Neuronal stem cell (in vitro differentiated cells): ENCODE results near the gene HDGF.

Source experiments
- DNase-seq: peaks from one replicate; pipeline ENCODE4 v3.0.0-alpha.2; 2013; ENCODE audit warnings: low spot score
- H2AFZ ChIP-seq: one replicate; pipeline ENCODE4 v1.6.1; 2013; ENCODE audit warnings: mild to moderate bottlenecking, low read length, inconsistent platforms
- H2AK5ac ChIP-seq: 2 replicates; pipeline ENCODE4 v1.6.1; 2013; ENCODE audit warnings: low read depth, mild to moderate bottlenecking, inconsistent platforms, low read length, moderate library complexity, mixed read lengths
- H2BK120ac ChIP-seq: 2 replicates; pipeline ENCODE4 v1.6.1; 2013; ENCODE audit warnings: low read depth, mild to moderate bottlenecking, inconsistent platforms, low read length, moderate library complexity, mixed read lengths
- H2BK12ac ChIP-seq: one replicate; pipeline ENCODE4 v1.6.1; 2013; ENCODE audit warnings: low read length, inconsistent platforms
- H2BK15ac ChIP-seq: 2 replicates; pipeline ENCODE4 v1.6.1; 2013; ENCODE audit warnings: mild to moderate bottlenecking, low read length, inconsistent platforms, mixed read lengths
- H2BK5ac ChIP-seq: one replicate; pipeline ENCODE4 v1.6.1; 2013; ENCODE audit warnings: inconsistent platforms, mild to moderate bottlenecking, low read length, moderate library complexity
- H3K14ac ChIP-seq: one replicate; pipeline ENCODE4 v1.6.1; 2013; ENCODE audit warnings: low read length, inconsistent platforms
- H3K18ac ChIP-seq: 2 replicates; pipeline ENCODE4 v1.6.1; 2013; ENCODE audit warnings: low read length, inconsistent platforms
- H3K23ac ChIP-seq: 2 replicates; pipeline ENCODE4 v1.6.1; 2013; ENCODE audit warnings: low read depth, mild to moderate bottlenecking, mixed read lengths, low read length, inconsistent platforms; ENCODE audit not compliant: poor library complexity
- H3K27ac ChIP-seq: replicated peaks from 3 replicates; pipeline ENCODE4 v1.5.1; 2013; ENCODE audit warnings: low read length, inconsistent platforms
- H3K27me3 ChIP-seq, 3 experiments: 2 replicates each; pipeline ENCODE4 v1.6.1; 2013; ENCODE audit warnings: low read length in 3 of 3, mild to moderate bottlenecking in 2 of 3, inconsistent platforms in 1 of 3, low read depth in 1 of 3, mixed read lengths in 1 of 3, moderate library complexity in 1 of 3; ENCODE audit not compliant: control insufficient read depth in 3 of 3, insufficient read depth in 3 of 3
- H3K36me3 ChIP-seq, 2 donors: replicated peaks in 1 of 2; 2 replicates each; pipeline ENCODE4 v1.6.1; 2013; ENCODE audit warnings: low read length in 2 of 2; ENCODE audit not compliant: control insufficient read depth in 2 of 2, insufficient read depth in 2 of 2
- H3K4ac ChIP-seq: 2 replicates; pipeline ENCODE4 v1.6.1; 2013; ENCODE audit warnings: inconsistent platforms, mild to moderate bottlenecking, low read length, moderate library complexity
- H3K4me1 ChIP-seq, 2 donors: 1 replicate in 1 of 2; 2 replicates in 1 of 2; pipeline ENCODE4 v1.6.1; 2013; ENCODE audit warnings: low read length in 2 of 2, low read depth in 1 of 2; ENCODE audit not compliant: control insufficient read depth in 2 of 2, insufficient read depth in 1 of 2
- H3K4me2 ChIP-seq: one replicate; pipeline ENCODE4 v1.6.1; 2013; ENCODE audit warnings: mild to moderate bottlenecking, low read length, inconsistent platforms; ENCODE audit not compliant: insufficient read depth, poor library complexity, severe bottlenecking
- H3K4me3 ChIP-seq, 2 donors: 2 replicates each; pipeline ENCODE4 v1.5.1; 2013; ENCODE audit warnings: low read length in 2 of 2, mild to moderate bottlenecking in 2 of 2, inconsistent platforms in 1 of 2, moderate library complexity in 1 of 2
- H3K79me1 ChIP-seq: one replicate; pipeline ENCODE4 v1.6.1; 2013; ENCODE audit warnings: low read depth, mild to moderate bottlenecking, inconsistent platforms, low read length, moderate library complexity
- H3K9ac ChIP-seq: one replicate; pipeline ENCODE4 v1.6.1; 2013; ENCODE audit warnings: mild to moderate bottlenecking, low read depth, low read length, inconsistent platforms; ENCODE audit not compliant: poor library complexity
- H3K9me3 ChIP-seq, 2 donors: replicated peaks in 1 of 2; 2 replicates each; pipeline versions ENCODE3 to v1.6.1; 2013; ENCODE audit warnings: low read length in 2 of 2, mild to moderate bottlenecking in 2 of 2, inconsistent platforms in 1 of 2, low read depth in 1 of 2, mixed read lengths in 1 of 2, moderate library complexity in 1 of 2; ENCODE audit not compliant: control insufficient read depth in 2 of 2, insufficient read depth in 1 of 2
- H4K8ac ChIP-seq: one replicate; pipeline ENCODE4 v1.6.1; 2013; ENCODE audit warnings: low read depth, mild to moderate bottlenecking, inconsistent platforms, low read length, moderate library complexity
- H4K91ac ChIP-seq: one replicate; pipeline ENCODE4 v1.6.1; 2013; ENCODE audit warnings: low read length, low read depth, mild to moderate bottlenecking, inconsistent platforms; ENCODE audit not compliant: poor library complexity
- WGBS, 2 donors: extraction: QIAGEN DNeasy Blood & Tissue Kit; methylation state at CpG; one replicate each; pipeline ENCODE4 v1.1.7; 2013; ENCODE audit warnings: missing lambda C conversion rate in 2 of 2, mixed read lengths in 1 of 2; ENCODE audit not compliant: insufficient read length in 2 of 2, insufficient replicate concordance in 1 of 2; ENCODE audit errors: extremely low coverage in 2 of 2; 5-methylcytosine and 5-hydroxymethylcytosine counted together

The HDGF gene

DNA sequence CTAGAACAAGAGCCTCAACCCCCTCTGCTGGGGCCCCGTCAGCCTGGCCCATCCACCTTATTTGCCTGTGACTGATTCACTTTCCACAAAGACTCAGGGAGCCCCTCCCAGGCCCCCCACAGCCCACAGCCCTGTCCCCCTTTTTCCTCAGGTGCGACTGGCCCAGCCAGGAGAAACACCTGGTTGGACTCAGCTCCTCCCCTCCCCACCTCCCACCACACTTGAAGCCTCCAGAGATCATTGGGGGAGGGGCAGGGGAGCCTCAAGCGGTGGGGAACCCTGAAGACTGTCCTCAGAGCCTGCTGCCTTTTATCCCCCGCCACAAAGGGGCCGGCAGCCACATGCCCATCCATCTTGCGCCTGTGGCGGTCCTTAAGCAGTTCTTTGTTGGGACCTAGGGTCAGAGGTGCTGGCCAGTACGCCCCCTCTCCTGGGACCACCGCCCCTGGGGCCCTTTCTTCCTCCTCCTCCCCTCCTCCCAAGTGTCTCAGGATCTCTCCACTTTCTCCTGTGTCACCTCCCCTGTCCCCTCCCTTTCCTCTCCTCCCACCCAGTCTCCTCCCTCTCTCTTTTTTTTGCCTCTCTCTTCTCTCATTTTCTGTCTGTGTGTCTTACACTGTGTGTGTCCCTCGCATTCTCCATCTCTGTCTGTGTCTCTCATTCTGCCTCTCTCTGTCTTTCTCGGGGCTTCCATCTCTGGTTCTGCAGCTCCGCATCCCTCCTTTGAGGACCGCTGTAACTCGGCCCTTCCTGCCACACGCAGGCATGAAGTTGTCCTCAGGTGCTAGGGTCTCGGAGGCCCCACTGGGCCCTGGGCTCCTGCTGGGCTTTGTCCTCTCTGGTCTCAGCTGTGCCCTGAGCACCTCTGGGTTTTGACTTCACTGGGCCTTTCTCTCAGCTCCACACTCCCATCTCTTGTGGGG lies 58.3 kb downstream of the HDGF start:
- peak overlapping the region; percentile 51 for H3K4me2 ChIP-seq
- no peak overlapping the region for H3K4ac ChIP-seq
- H2BK120ac ChIP-seq, result peak overlapping the region; percentile 98
- H2AFZ ChIP-seq, result peak overlapping the region; percentile 67
- no peak overlapping the region for H3K14ac ChIP-seq
- no CpG with 5 or more reads among the region's 16 CpGs for WGBS, 2 donors
- H2BK12ac ChIP-seq, result peak overlapping the region; percentile 80
- no peak overlapping the region for H3K23ac ChIP-seq
- peaks cover 0 to 3% of the 10 kb centered on the region in 2 donors for H3K36me3 ChIP-seq
- peaks cover 47 to 56% of the 10 kb centered on the region in 2 donors for H3K4me1 ChIP-seq
- no peaks in the 10 kb centered on the region for H3K9me3 ChIP-seq
- peak overlapping the region; percentile 66 for H4K91ac ChIP-seq
- peak overlapping the region; percentile 86 for H3K18ac ChIP-seq
- H2BK5ac ChIP-seq, result peak overlapping the region; percentile 63
- no peak overlapping the region for H4K8ac ChIP-seq
- peak overlapping the region; percentile 38 for H3K9ac ChIP-seq
- no peaks in the 10 kb centered on the region for H3K79me1 ChIP-seq
- peak overlapping the region; percentile 71 for H3K27ac ChIP-seq
- H3K4me3 ChIP-seq, result no peak overlapping the region
- H2AK5ac ChIP-seq, result peak overlapping the region; percentile 99
- peak; percentile 81 for DNase-seq
- H2BK15ac ChIP-seq, result peak overlapping the region; percentile 92
- peaks cover 0 to 18% (median 0%) of the 10 kb centered on the region in 3 experiments for H3K27me3 ChIP-seq

DNA sequence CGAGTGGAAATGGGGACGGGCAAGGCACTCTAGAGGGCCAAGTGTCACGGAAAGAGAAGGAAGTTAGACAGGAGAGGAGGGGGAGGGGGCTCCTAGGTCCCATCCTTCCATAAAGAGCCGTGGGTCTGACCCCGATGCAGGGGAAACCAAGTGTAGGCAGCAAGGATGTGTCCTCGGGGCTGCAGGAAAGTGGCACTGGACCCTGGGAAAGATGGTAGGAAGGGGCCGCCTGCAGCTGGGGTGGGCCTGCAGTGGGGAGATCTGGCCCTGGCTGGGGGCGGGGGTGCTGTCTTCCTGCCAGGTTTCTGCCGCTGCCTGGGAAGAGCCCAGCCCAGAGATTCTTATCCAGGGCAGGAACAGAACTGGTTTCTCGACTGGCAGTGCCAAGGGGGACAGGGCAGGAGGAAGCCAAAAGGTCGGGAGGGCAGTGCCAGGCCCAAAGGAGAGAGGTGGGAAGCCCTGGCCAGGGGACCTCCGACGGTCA lies 59.0 kb downstream of the HDGF start:
- peak overlapping the region; percentile 80 for H3K4ac ChIP-seq
- peak overlapping the region; percentile 71 for H3K27ac ChIP-seq
- peak overlapping the region; percentile 31 for H3K9ac ChIP-seq
- peaks cover 0 to 18% (median 0%) of the 10 kb centered on the region in 3 experiments for H3K27me3 ChIP-seq
- H3K79me1 ChIP-seq, result no peaks in the 10 kb centered on the region
- no peak overlapping the region for H4K8ac ChIP-seq
- H3K4me2 ChIP-seq, result peak overlapping the region; percentile 51
- no peak overlapping the region for H3K4me3 ChIP-seq
- peak overlapping the region; percentile 86 for H3K18ac ChIP-seq
- peaks cover 47 to 54% of the 10 kb centered on the region in 2 donors for H3K4me1 ChIP-seq
- peak overlapping the region; percentile 52 for H3K23ac ChIP-seq
- H2BK120ac ChIP-seq, result peak overlapping the region; percentile 98
- peak overlapping the region; percentile 67 for H2AFZ ChIP-seq
- H3K36me3 ChIP-seq, result no peaks in the 10 kb centered on the region
- peak overlapping the region; percentile 92 for H2BK15ac ChIP-seq
- no peak overlapping the region for H3K14ac ChIP-seq
- DNase-seq, result no peak
- peak overlapping the region; percentile 95 for H2BK12ac ChIP-seq
- no peaks in the 10 kb centered on the region for H3K9me3 ChIP-seq
- H2BK5ac ChIP-seq, result peak overlapping the region; percentile 63
- no CpG with 5 or more reads among the region's 13 CpGs for WGBS, 2 donors
- peak overlapping the region; percentile 66 for H4K91ac ChIP-seq
- peak overlapping the region; percentile 99 for H2AK5ac ChIP-seq
